ENCODE data around the gene RASA3. TPM values are rescaled to one million over a fixed set of nuclear protein-coding genes. Genes with fewer than 3 reads are reported as not detected.

Gene RASA3
- total RNA-seq, 1 donor from 2014 or later = 44.8 TPM

DNA sequence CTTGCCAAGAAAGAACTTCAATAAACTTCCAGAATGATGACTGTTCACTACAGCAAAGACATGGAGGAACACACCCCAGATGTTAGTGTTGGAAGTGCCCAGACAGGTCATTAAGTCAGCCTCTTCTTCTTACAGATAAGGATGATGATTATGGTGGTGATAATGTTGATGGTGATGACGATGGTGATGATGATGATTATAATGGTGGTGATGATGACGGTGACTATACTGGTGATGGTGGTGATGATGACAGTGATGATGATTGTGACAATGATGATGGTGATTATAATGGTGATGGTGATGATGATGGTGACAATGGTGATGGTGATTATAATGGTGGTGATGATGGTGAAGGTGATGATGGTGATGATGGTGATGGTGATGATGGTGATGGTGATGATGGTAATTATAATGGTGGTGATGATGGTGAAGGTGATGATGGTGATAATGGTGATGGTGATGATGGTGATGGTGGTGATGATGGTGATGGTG is 167.0 kb downstream of the RASA3 start:
- DNase-seq (ENCODE audit: extremely low spot score, unreplicated experiment) = no peak
- Mint-ChIP-seq H3K4me1 (ENCODE audit: unreplicated experiment) (no peaks in the 10 kb centered on the region), H3K9me3 (ENCODE audit: unreplicated experiment) (peaks cover 2% of the 10 kb centered on the region), H3K27ac (ENCODE audit: unreplicated experiment) (no peak overlapping the region), H3K27me3 (ENCODE audit: unreplicated experiment) (no peaks in the 10 kb centered on the region), H3K36me3 (ENCODE audit: unreplicated experiment) (peaks cover 11% of the 10 kb centered on the region), H3K4me3 (ENCODE audit: unreplicated experiment) (no peak overlapping the region)
- TF ChIP-seq, protein P1, sequence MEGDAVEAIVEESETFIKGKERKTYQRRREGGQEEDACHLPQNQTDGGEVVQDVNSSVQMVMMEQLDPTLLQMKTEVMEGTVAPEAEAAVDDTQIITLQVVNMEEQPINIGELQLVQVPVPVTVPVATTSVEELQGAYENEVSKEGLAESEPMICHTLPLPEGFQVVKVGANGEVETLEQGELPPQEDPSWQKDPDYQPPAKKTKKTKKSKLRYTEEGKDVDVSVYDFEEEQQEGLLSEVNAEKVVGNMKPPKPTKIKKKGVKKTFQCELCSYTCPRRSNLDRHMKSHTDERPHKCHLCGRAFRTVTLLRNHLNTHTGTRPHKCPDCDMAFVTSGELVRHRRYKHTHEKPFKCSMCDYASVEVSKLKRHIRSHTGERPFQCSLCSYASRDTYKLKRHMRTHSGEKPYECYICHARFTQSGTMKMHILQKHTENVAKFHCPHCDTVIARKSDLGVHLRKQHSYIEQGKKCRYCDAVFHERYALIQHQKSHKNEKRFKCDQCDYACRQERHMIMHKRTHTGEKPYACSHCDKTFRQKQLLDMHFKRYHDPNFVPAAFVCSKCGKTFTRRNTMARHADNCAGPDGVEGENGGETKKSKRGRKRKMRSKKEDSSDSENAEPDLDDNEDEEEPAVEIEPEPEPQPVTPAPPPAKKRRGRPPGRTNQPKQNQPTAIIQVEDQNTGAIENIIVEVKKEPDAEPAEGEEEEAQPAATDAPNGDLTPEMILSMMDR (IDR thresholded peaks at IDR 0.05) = no peak

DNA sequence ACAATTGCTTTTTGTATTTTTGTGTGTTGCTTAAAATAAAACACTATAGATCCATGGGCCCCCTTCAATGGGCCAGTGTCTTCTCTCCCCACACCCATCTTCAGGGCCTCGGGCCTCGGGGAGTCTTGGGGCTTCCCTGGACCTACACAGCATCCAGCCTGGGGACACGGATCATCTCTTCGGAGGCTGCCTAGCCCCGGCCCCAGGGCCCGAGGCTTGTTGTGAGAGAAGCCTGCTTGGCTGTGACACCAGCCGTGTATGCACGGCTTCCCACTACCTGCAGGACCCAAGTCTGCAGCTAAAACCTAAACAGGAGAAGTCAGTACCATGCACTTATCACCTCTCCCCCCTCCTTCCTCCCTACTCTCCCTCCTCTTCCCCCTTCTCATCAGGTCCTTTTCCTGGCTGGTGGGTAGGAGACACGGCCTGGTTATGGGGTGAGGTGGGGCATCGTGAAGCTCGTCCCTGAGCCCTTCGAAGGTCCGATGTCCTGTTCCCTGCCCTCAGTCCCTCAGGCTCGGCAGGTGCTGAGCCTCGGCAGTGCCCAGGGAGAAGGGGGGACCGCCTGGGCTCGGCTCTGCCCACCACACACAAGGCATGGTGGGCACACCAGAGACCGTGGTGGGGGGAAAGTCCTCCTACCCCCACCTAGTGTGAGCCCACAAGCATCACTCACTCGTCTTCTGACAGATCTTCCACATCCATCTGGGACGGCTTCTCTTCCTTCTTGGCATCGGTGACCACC is 168.0 kb downstream of the RASA3 start:
- Mint-ChIP-seq H3K27ac (ENCODE audit: unreplicated experiment) (no peak overlapping the region), H3K4me1 (ENCODE audit: unreplicated experiment) (no peaks in the 10 kb centered on the region), H3K36me3 (ENCODE audit: unreplicated experiment) (peaks cover 18% of the 10 kb centered on the region), H3K27me3 (ENCODE audit: unreplicated experiment) (no peaks in the 10 kb centered on the region), H3K9me3 (ENCODE audit: unreplicated experiment) (peaks cover 4% of the 10 kb centered on the region), H3K4me3 (ENCODE audit: unreplicated experiment) (no peak overlapping the region)
- no peak for DNase-seq (ENCODE audit: extremely low spot score, unreplicated experiment)
- TF ChIP-seq, protein P1 (IDR thresholded peaks at IDR 0.05) = no peak

GRCh38 chr13:113963376-113963775 is 169.0 kb downstream of the RASA3 start:
- H3K27ac Mint-ChIP-seq (ENCODE audit: unreplicated experiment) = no peak overlapping the region
- DNase-seq (ENCODE audit: extremely low spot score, unreplicated experiment) = no peak
- TF ChIP-seq, protein P1 (IDR thresholded peaks at IDR 0.05) = no peak
- no peaks in the 10 kb centered on the region for H3K4me1 Mint-ChIP-seq (ENCODE audit: unreplicated experiment)
- H3K36me3 Mint-ChIP-seq (ENCODE audit: unreplicated experiment) = peaks cover 17% of the 10 kb centered on the region
- no peak overlapping the region for H3K4me3 Mint-ChIP-seq (ENCODE audit: unreplicated experiment)
- H3K27me3 Mint-ChIP-seq (ENCODE audit: unreplicated experiment) = no peaks in the 10 kb centered on the region
- peaks cover 4% of the 10 kb centered on the region for H3K9me3 Mint-ChIP-seq (ENCODE audit: unreplicated experiment)

GRCh38 chr13:113962975-113963374 is 169.4 kb downstream of the RASA3 start:
- H3K36me3 Mint-ChIP-seq (ENCODE audit: unreplicated experiment) = peaks cover 18% of the 10 kb centered on the region
- TF ChIP-seq, protein P1 (IDR thresholded peaks at IDR 0.05) = no peak
- H3K27ac Mint-ChIP-seq (ENCODE audit: unreplicated experiment) = no peak overlapping the region
- no peaks in the 10 kb centered on the region for H3K27me3 Mint-ChIP-seq (ENCODE audit: unreplicated experiment)
- no peak for DNase-seq (ENCODE audit: extremely low spot score, unreplicated experiment)
- H3K9me3 Mint-ChIP-seq (ENCODE audit: unreplicated experiment) = peaks cover 4% of the 10 kb centered on the region
- H3K4me3 Mint-ChIP-seq (ENCODE audit: unreplicated experiment) = no peak overlapping the region
- H3K4me1 Mint-ChIP-seq (ENCODE audit: unreplicated experiment) = no peaks in the 10 kb centered on the region

DNA sequence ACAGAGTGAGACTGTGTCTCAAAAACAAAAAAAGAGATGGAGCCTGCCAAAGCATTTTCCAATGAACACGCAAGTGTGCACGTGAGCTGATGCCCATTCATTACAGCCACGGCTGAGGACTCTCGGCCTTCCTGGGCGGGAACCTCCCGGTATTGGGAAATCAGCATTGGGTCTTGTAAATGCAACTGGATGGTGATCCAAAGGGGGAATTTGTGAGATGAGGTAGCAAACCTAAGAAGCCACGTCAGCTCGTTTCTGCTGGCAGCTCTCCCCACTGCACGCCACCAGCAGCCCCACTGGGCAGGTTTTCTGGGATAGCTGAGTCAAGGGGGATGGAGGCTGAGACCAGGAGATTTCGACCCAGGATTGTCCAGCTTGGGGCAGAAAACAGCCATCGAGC is 170.0 kb downstream of the RASA3 start:
- H3K9me3 Mint-ChIP-seq (ENCODE audit: unreplicated experiment) = peaks cover 4% of the 10 kb centered on the region

More for the DNA sequence above, 170.0 kb downstream of the RASA3 start:
- Mint-ChIP-seq H3K4me3 (ENCODE audit: unreplicated experiment) (no peak overlapping the region), H3K36me3 (ENCODE audit: unreplicated experiment) (peaks cover 18% of the 10 kb centered on the region), H3K4me1 (ENCODE audit: unreplicated experiment) (no peaks in the 10 kb centered on the region), H3K27me3 (ENCODE audit: unreplicated experiment) (no peaks in the 10 kb centered on the region), H3K27ac (ENCODE audit: unreplicated experiment) (no peak overlapping the region)
- no peak for DNase-seq (ENCODE audit: extremely low spot score, unreplicated experiment)
- TF ChIP-seq, protein P1 (IDR thresholded peaks at IDR 0.05) = no peak
